ENCODE results near the gene LRP1B.

The LRP1B gene

DNA sequence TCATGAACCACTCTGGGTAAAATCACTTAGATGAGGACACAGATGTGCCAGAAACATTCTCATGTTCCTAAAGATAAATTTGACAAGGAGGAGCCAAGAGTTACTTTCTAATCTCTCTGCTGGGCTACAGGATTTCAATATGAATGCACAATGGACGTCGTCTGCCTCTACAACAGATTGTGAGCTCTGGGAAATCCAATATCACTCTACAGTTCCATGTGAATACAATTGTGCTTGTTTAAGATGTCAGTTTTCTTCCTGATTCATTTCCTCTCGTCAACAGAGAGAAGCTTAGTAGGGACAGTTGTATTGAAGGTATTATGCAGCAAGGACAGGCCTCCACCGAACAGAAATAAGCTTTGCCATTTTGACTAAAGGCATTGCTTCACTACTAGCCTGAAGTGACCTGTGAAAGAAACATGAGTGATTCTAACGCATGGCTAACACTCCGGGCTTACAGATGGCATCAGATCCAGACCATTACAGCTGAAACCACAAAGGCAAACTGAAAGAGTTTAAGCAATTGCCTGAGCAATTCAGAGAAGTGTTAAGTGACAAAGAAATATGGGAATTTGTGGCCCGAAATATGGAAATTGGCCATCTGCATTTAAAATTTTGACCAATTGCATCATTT lies 1591.5 kb downstream of the LRP1B start:
- Histone ChIP-seq H3K4me3 (ENCODE audit: low read depth in 1 of 2, low read length in 1 of 2) (no peak overlapping the region), H3K27ac (no peak overlapping the region), H3K9me3 (no peaks in the 10 kb centered on the region), H3K36me3 (no peaks in the 10 kb centered on the region), H3K27me3 (no peaks in the 10 kb centered on the region), H3K4me1 (ENCODE audit: control insufficient read depth in 1 of 2, insufficient read depth in 1 of 2, low read depth in 1 of 2, low read length in 1 of 2) (no peaks in the 10 kb centered on the region)
- no peak for TF ChIP-seq CTCF (IDR thresholded peaks at IDR 0.05)

DNA sequence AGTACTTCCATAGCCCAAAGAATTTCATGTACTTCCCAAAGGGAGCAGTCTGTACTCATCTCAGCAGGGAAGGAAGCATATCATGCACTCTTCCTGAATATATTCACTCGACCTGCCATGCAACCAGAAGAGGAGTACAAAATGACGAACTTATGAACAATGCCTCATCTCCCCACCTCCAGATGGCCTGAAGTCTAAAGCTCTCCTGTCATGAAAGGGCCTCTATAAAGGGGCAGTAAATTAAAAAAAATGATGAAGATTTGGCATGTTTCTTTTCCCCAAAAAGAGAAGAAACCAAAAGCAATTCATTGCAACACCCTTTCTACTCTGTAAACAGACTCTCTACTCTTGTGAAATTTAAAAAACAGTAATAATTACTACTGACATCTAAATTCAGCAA lies 1601.1 kb downstream of the LRP1B start:
- H3K27me3 ChIP-seq: no peaks in the 10 kb centered on the region
- no peaks in the 10 kb centered on the region for H3K36me3 ChIP-seq
- no peak overlapping the region for H3K27ac ChIP-seq
- H3K4me1 ChIP-seq (ENCODE audit: control insufficient read depth in 1 of 2, insufficient read depth in 1 of 2, low read depth in 1 of 2, low read length in 1 of 2): no peaks in the 10 kb centered on the region
- no peaks in the 10 kb centered on the region for H3K9me3 ChIP-seq
- H3K4me3 ChIP-seq (ENCODE audit: low read depth in 1 of 2, low read length in 1 of 2): no peak overlapping the region
- TF ChIP-seq CTCF (IDR thresholded peaks at IDR 0.05): no peak

DNA sequence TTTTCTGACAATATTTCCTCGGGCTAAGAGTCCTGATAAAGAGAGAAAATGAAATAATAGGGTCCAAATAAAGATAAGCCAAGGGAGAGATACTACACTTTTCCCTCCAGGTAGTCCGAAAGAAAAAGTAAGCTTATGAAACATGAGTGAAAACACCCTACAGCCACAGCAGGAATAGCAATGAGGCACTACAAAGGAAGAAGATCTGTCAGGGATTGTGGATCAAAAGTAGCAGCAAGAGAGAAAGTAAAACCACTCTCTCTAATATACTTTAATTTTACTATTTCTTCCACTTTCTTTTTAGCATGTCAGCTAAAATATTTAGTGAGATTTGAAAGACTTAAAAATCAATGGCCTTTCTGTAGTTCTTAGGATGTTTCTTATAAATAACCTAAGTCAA lies 1601.8 kb downstream of the LRP1B start:
- TF ChIP-seq CTCF (IDR thresholded peaks at IDR 0.05): no peak
- no peaks in the 10 kb centered on the region for H3K36me3 ChIP-seq

DNA sequence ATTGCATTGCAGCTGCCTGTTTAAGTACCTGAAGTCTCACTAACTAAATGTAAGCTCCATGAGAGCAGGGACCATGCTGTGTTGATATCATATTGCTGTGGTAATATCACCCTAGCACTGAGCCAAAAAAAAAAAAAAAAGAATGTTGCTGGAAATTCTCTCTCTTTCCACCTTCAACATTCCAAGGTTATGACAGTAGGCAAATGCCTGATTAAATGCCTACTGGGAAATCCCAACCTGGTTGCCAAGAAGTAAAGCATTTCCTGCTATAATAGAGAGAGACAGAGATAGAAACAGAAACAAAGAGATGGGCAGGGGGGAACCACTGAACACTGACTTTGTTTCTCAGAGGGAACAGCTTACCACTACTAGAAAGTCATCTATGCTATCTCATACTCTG lies 1604.2 kb downstream of the LRP1B start:
- Histone ChIP-seq H3K27me3 (no peaks in the 10 kb centered on the region), H3K36me3 (no peaks in the 10 kb centered on the region), H3K9me3 (no peaks in the 10 kb centered on the region), H3K4me1 (ENCODE audit: control insufficient read depth in 1 of 2, insufficient read depth in 1 of 2, low read depth in 1 of 2, low read length in 1 of 2) (no peaks in the 10 kb centered on the region), H3K27ac (no peak overlapping the region), H3K4me3 (ENCODE audit: low read depth in 1 of 2, low read length in 1 of 2) (no peak overlapping the region)
- no peak for TF ChIP-seq CTCF (IDR thresholded peaks at IDR 0.05)

More for the DNA sequence above, 1601.8 kb downstream of the LRP1B start:
- no peaks in the 10 kb centered on the region for H3K9me3 ChIP-seq
- H3K27ac ChIP-seq: no peak overlapping the region
- H3K27me3 ChIP-seq: no peaks in the 10 kb centered on the region
- H3K4me1 ChIP-seq (ENCODE audit: control insufficient read depth in 1 of 2, insufficient read depth in 1 of 2, low read depth in 1 of 2, low read length in 1 of 2): no peaks in the 10 kb centered on the region
- no peak overlapping the region for H3K4me3 ChIP-seq (ENCODE audit: low read depth in 1 of 2, low read length in 1 of 2)

- H3K27me3 ChIP-seq: no peaks in the 10 kb centered on the region
- H3K9me3 ChIP-seq: no peaks in the 10 kb centered on the region
- no peak for TF ChIP-seq CTCF (IDR thresholded peaks at IDR 0.05)
- H3K27ac ChIP-seq: no peak overlapping the region
- H3K4me1 ChIP-seq (ENCODE audit: control insufficient read depth in 1 of 2, insufficient read depth in 1 of 2, low read depth in 1 of 2, low read length in 1 of 2): no peaks in the 10 kb centered on the region
- H3K36me3 ChIP-seq: no peaks in the 10 kb centered on the region
- H3K4me3 ChIP-seq (ENCODE audit: low read depth in 1 of 2, low read length in 1 of 2): no peak overlapping the region
These were observed 1618.7 kb downstream of the LRP1B start for GRCh38 chr2:140512106-140512505.

DNA sequence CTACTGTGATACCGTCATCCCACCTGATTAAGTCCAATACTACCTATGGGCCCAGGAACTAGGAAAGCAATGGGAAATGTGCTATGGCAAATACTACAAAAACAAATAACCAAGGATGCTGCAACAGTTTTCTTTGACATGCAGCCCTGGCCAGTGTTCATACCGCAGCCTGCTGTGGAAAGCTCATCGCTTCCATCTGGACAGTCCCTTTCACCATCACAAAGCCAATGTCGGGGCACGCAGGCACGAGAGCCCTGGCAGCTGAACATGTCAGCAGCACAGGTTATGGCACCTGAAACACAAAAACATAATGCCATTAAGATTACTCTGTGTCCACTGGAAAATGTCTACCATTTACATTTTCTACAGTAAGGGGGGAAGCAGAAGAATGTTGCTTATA lies 1621.1 kb downstream of the LRP1B start:
- no peak overlapping the region for H3K27ac ChIP-seq
- no peak overlapping the region for H3K4me3 ChIP-seq (ENCODE audit: low read depth in 1 of 2, low read length in 1 of 2)
- H3K4me1 ChIP-seq (ENCODE audit: control insufficient read depth in 1 of 2, insufficient read depth in 1 of 2, low read depth in 1 of 2, low read length in 1 of 2): no peaks in the 10 kb centered on the region
- H3K9me3 ChIP-seq: no peaks in the 10 kb centered on the region
- H3K36me3 ChIP-seq: no peaks in the 10 kb centered on the region
- H3K27me3 ChIP-seq: no peaks in the 10 kb centered on the region
- TF ChIP-seq CTCF (IDR thresholded peaks at IDR 0.05): no peak

Measured in neutrophil (primary cell).